Ishikawa (cell line): ENCODE data around the gene RALGPS1.

Experiments
- CEBPB ChIP-seq: IDR thresholded peaks from 2 replicates; pipeline ENCODE4 v1.6.1; 2012
- CREB1 ChIP-seq: IDR thresholded peaks from 2 replicates; pipeline ENCODE4 v1.6.1; 2012; ENCODE audit warnings: low read depth
- EGR1 ChIP-seq: IDR thresholded peaks from 2 replicates; pipeline ENCODE4 v1.6.1; 2012
- EP300 ChIP-seq: IDR thresholded peaks from 2 replicates; pipeline ENCODE4 v1.6.1; 2012; ENCODE audit warnings: borderline replicate concordance
- FOXM1 ChIP-seq: IDR thresholded peaks from 2 replicates; pipeline ENCODE4 v1.6.1; 2012; ENCODE audit warnings: low read depth, borderline replicate concordance
- NFIC ChIP-seq: IDR thresholded peaks from 2 replicates; pipeline ENCODE4 v1.6.1; 2012
- RAD21 ChIP-seq: IDR thresholded peaks from 2 replicates; pipeline ENCODE4 v1.6.1; 2012; ENCODE audit warnings: low read depth
- TAF1 ChIP-seq: IDR thresholded peaks from 2 replicates; pipeline ENCODE4 v1.6.1; 2012; ENCODE audit warnings: low read depth, mild to moderate bottlenecking
- TCF12 ChIP-seq: IDR thresholded peaks from 2 replicates; pipeline ENCODE4 v1.6.1; 2012; ENCODE audit warnings: low read depth
- TEAD4 ChIP-seq: IDR thresholded peaks from 2 replicates; pipeline ENCODE4 v1.6.1; 2012
- YY1 ChIP-seq: IDR thresholded peaks from 2 replicates; pipeline ENCODE4 v1.6.1; 2012; ENCODE audit warnings: low read depth
- ZBTB7A ChIP-seq: IDR thresholded peaks from 2 replicates; pipeline ENCODE4 v1.6.1; 2012; ENCODE audit warnings: low read depth
- TF ChIP-seq, protein P1 (sequence below): IDR thresholded peaks from 2 replicates; pipeline ENCODE4 v1.6.1; 2012
- TF ChIP-seq, protein P2 (sequence below): IDR thresholded peaks from 2 replicates; pipeline ENCODE4 v1.6.1; 2012
- TF ChIP-seq, protein P3 (sequence below): IDR thresholded peaks from 2 replicates; pipeline ENCODE4 v1.6.1; 2012; ENCODE audit warnings: low read depth, mild to moderate bottlenecking

The RALGPS1 gene

GRCh38 chr9:127059765-127060361 lies 145.3 kb downstream of the RALGPS1 start:
- no peak for TF ChIP-seq EP300
- TF ChIP-seq EGR1, result no peak
- TF ChIP-seq ZBTB7A, result no peak
- TF ChIP-seq CREB1, result no peak
- TF ChIP-seq TAF1, result no peak
- no peak for TF ChIP-seq RAD21
- TF ChIP-seq, protein P1, sequence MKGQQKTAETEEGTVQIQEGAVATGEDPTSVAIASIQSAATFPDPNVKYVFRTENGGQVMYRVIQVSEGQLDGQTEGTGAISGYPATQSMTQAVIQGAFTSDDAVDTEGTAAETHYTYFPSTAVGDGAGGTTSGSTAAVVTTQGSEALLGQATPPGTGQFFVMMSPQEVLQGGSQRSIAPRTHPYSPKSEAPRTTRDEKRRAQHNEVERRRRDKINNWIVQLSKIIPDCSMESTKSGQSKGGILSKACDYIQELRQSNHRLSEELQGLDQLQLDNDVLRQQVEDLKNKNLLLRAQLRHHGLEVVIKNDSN, result no peak
- no peak for TF ChIP-seq NFIC
- TF ChIP-seq TEAD4, result no peak

DNA sequence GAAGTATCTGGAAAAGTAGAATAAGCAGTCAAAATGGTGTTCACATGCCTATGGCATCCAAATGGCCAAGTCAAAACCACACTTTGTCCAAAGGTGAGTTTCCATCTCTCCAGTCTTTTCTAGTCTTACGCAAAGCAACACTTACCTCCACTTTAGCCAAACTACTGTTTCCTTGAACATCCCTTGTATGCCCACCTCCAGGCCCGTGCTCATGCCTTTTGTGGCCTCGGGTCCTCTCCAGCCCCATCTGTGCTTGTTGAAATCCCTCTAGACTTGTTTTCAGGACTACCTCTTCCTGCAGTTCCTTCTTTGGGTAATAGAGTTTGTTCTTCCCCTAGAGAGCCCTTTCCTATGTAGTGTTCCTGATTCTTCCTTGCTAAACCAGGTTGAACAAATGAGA lies 146.8 kb downstream of the RALGPS1 start:
- no peak for TF ChIP-seq RAD21
- TF ChIP-seq NFIC, result no peak
- TF ChIP-seq, protein P1, result no peak
- no peak for TF ChIP-seq CEBPB
- TF ChIP-seq YY1, result no peak
- TF ChIP-seq ZBTB7A, result no peak

GRCh38 chr9:127064335-127064734 lies 149.8 kb downstream of the RALGPS1 start:
- no peak for TF ChIP-seq TCF12
- no peak for TF ChIP-seq YY1
- TF ChIP-seq NFIC, result no peak
- TF ChIP-seq FOXM1, result no peak
- TF ChIP-seq TEAD4, result no peak
- TF ChIP-seq, protein P2, sequence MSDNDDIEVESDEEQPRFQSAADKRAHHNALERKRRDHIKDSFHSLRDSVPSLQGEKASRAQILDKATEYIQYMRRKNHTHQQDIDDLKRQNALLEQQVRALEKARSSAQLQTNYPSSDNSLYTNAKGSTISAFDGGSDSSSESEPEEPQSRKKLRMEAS, result no peak
- no peak for TF ChIP-seq CREB1
- TF ChIP-seq CEBPB, result no peak
- no peak for TF ChIP-seq ZBTB7A
- TF ChIP-seq, protein P1, result no peak
- TF ChIP-seq TAF1, result no peak
- TF ChIP-seq, protein P3, sequence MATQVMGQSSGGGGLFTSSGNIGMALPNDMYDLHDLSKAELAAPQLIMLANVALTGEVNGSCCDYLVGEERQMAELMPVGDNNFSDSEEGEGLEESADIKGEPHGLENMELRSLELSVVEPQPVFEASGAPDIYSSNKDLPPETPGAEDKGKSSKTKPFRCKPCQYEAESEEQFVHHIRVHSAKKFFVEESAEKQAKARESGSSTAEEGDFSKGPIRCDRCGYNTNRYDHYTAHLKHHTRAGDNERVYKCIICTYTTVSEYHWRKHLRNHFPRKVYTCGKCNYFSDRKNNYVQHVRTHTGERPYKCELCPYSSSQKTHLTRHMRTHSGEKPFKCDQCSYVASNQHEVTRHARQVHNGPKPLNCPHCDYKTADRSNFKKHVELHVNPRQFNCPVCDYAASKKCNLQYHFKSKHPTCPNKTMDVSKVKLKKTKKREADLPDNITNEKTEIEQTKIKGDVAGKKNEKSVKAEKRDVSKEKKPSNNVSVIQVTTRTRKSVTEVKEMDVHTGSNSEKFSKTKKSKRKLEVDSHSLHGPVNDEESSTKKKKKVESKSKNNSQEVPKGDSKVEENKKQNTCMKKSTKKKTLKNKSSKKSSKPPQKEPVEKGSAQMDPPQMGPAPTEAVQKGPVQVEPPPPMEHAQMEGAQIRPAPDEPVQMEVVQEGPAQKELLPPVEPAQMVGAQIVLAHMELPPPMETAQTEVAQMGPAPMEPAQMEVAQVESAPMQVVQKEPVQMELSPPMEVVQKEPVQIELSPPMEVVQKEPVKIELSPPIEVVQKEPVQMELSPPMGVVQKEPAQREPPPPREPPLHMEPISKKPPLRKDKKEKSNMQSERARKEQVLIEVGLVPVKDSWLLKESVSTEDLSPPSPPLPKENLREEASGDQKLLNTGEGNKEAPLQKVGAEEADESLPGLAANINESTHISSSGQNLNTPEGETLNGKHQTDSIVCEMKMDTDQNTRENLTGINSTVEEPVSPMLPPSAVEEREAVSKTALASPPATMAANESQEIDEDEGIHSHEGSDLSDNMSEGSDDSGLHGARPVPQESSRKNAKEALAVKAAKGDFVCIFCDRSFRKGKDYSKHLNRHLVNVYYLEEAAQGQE, result no peak
- no peak for TF ChIP-seq EGR1
- TF ChIP-seq EP300, result no peak
- TF ChIP-seq RAD21, result no peak

DNA sequence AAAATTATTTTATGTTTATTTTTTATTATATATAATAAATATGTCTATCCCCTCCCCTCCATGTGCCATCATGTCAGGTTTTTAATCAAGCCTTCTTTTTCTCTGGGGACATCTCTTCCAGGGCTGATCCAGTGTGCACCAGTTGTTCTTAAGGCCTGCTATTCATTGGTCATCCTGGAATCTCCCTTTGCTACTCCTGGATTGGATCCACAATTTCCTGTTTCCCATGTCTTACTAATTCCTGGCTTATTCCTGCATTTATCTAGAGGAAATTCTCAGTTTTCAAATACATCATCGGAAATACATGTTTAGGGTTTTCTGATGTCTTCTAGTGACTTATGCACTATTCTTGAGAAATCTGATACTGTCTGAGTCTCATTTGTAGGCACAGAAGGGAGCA lies 151.0 kb downstream of the RALGPS1 start:
- TF ChIP-seq EP300 (no peak), ZBTB7A (no peak), CEBPB (no peak), TCF12 (no peak), RAD21 (no peak), TAF1 (no peak), TEAD4 (no peak)
- TF ChIP-seq, protein P2, result no peak
- TF ChIP-seq, protein P3, result no peak

GRCh38 chr9:127066060-127066850 lies 151.7 kb downstream of the RALGPS1 start:
- no peak for TF ChIP-seq TEAD4

- TF ChIP-seq TAF1, result no peak
These were observed 152.2 kb downstream of the RALGPS1 start for GRCh38 chr9:127066851-127067136.
